Gastroesophageal sphincter (tissue), 3 donors: Measurements from ENCODE around the gene ERG.

Experiments
- POLR2A ChIP-seq, 2 donors: fragments of 450-650 bp; IDR thresholded peaks; one replicate each; pipeline ENCODE4 v1.6.1; 2017; ENCODE audit warnings: antibody characterized with exemption in 2 of 2, mild to moderate bottlenecking in 2 of 2, moderate library complexity in 1 of 2
- POLR2AphosphoS5 ChIP-seq: sonication (generic); formaldehyde crosslinking; IDR thresholded peaks from one replicate; pipeline ENCODE4 v1.6.1; 2017; ENCODE audit warnings: antibody characterized with exemption
- TF ChIP-seq, protein P1 (sequence below), 4 experiments: fragments of 200-600 bp in 2 of 4; fragments of 450-650 bp in 2 of 4; sonication (generic) in 1 of 4; IDR thresholded peaks; one replicate each; pipeline ENCODE4 v1.5.1; 2017 to 2019; ENCODE audit warnings: antibody characterized with exemption in 4 of 4, mild to moderate bottlenecking in 2 of 4, moderate library complexity in 2 of 4

DNA sequence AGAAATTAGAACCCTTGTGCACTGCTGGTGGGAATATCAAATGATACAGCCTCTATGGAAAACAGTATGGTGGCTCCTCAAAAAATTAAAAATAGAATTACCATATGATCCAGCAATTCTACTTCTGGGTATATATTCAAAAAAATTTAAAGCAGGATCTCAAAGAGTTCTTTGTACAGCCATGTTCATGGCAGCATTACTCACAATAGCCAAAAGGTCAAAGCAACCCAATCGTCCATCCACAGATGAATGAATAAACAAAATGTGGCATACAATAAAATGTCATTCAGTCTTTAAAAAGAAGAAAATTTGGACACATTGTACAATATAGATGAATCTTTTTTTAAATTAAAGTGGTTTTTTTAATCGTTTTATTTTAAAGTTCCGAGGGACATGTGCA is 36.3 kb upstream of the ERG start:
- TF ChIP-seq, protein P1, sequence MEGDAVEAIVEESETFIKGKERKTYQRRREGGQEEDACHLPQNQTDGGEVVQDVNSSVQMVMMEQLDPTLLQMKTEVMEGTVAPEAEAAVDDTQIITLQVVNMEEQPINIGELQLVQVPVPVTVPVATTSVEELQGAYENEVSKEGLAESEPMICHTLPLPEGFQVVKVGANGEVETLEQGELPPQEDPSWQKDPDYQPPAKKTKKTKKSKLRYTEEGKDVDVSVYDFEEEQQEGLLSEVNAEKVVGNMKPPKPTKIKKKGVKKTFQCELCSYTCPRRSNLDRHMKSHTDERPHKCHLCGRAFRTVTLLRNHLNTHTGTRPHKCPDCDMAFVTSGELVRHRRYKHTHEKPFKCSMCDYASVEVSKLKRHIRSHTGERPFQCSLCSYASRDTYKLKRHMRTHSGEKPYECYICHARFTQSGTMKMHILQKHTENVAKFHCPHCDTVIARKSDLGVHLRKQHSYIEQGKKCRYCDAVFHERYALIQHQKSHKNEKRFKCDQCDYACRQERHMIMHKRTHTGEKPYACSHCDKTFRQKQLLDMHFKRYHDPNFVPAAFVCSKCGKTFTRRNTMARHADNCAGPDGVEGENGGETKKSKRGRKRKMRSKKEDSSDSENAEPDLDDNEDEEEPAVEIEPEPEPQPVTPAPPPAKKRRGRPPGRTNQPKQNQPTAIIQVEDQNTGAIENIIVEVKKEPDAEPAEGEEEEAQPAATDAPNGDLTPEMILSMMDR (IDR thresholded peaks at IDR 0.05) = no peak
- TF ChIP-seq POLR2AphosphoS5 = no peak
- TF ChIP-seq POLR2A (IDR thresholded peaks at IDR 0.05) = no peak
